ENCODE measurements around the gene LGI1. TPM values are rescaled to one million over a fixed set of nuclear protein-coding genes. Genes with fewer than 3 reads are reported as not detected.

Gene LGI1
- not detected in 5 replicates for total RNA-seq (2022; extraction: Qiagen RNA extraction; ENCODE audit: low read depth)

DNA sequence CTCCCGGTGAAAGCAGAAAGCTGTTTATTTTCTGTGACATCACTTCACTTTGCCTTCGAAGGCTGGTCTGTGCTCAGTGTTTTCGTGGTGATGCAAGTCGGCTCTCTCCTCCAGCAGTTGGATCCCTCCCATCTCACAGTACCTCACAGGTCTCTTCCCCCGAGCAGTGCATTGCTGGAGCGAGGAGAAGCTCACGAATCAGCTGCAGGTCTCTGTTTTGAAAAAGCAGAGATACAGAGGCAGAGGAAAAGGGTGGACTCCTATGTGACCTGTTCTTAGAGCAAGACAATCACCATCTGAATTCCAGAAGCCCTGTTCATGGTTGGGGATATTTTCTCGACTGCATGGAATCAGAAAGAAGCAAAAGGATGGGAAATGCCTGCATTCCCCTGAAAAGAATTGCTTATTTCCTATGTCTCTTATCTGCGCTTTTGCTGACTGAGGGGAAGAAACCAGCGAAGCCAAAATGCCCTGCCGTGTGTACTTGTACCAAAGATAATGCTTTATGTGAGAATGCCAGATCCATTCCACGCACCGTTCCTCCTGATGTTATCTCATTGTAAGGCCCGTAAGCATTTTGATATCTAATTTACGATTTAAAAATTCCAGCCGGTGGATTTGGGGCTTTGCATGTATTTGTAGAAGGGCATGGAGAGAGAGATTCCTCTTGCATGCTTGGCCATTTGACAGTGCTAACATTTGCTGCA, at the start of gene LGI1:
LGI1 (plus strand) TSS at position 136 of the 707 bp plus-strand sequence; CDS start at position 345, 209 bp downstream.

Other genes starting within 250 kb of the LGI1 start
- gene FFAR4, start 191.3 kb upstream of the LGI1 start, total RNA-seq (2022; extraction: Qiagen RNA extraction; ENCODE audit: low read depth): 0.17 to 0.31 TPM (median 0.21 TPM) in 5 replicates
- gene RBP4, start 156.7 kb upstream of the LGI1 start, total RNA-seq (2022; extraction: Qiagen RNA extraction; ENCODE audit: low read depth): 4.8 to 10.4 TPM (median 6.8 TPM) in 5 replicates
- gene PDE6C, start 145.4 kb upstream of the LGI1 start, total RNA-seq (2022; extraction: Qiagen RNA extraction; ENCODE audit: low read depth): not detected in 5 replicates
- gene FRA10AC1, start 55.3 kb upstream of the LGI1 start, total RNA-seq (2022; extraction: Qiagen RNA extraction; ENCODE audit: low read depth): 3.4 to 6.4 TPM (median 5.8 TPM) in 5 replicates
- 8.6 to 11.8 TPM (median 10.2 TPM) in 5 replicates for gene SLC35G1, start 136.0 kb downstream of the LGI1 start, total RNA-seq (2022; extraction: Qiagen RNA extraction; ENCODE audit: low read depth)
- gene PLCE1, start 236.0 kb downstream of the LGI1 start, total RNA-seq (2022; extraction: Qiagen RNA extraction; ENCODE audit: low read depth): 4.9 to 7.0 TPM (median 6.3 TPM) in 5 replicates